HL-60/S4 treated with phorbol 12-myristate 13-acetate at 8.2 ng/mL for 4 days and 3 days (cell line): ENCODE results near the gene PEX16.

Source experiments
- in situ Hi-C: fragments of 300-500 bp; cut with MboI; formaldehyde crosslinking; loops from 2 replicates; pipeline ENCODE4 v1.15.0; 2022; ENCODE audit warnings: low sequenced_read_pairs

Gene PEX16

DNA sequence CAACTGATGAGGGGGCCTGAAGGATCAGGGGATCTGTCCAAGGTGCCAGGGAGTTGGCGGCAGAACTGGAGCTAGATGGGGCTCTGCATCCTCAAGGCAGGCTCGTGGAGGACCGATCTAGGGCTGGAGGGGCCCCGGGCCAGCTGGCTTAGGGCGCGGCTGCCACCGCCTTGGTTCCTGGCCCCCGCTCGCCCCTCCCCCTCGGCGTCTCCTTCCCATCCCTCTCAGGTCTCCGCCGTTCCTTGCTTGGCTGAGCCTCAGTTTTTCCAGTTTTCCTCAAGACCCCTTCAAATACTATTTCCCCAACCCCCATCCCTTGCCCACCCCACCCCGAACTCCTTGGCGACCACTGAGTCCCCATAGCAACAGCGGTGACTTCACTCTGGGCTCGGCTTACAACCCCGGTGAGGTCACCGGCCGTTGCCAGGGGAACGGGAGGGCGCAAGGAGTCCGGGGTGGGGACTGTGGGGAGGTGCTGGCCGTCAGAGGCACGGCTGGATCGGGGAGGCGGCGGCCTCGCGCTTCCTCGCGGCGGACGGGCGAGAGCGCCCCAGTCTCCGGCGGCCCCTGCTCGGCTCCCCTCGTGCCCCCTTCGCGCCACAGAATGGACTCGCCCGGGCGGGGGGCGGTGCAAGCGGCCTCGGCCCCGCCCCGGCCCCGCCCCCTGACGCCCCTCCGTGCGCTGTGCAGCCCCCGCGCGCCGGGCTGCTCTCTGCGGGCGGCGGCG is 18.1 kb downstream of the PEX16 start:
- in situ Hi-C loops, result no loop called here

DNA sequence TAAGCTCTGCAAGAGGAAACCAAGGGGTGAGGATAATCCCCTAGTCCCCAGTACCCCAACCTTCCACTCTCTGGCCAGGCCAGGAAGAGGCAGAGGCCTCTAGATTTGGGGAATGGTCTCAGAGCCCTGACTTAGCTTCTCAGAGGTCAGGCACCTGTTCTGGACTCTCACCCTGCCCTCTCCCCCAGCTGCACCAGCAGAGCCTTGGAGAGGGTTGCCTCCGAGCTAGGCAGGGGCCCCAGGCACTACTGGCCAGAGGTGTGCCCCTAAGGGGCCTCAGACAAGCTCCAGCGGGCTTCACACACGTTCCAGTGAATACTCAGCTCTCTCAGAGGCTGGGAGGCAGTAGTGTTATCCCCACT is 18.6 kb downstream of the PEX16 start:
- in situ Hi-C loops, result no loop called here

DNA sequence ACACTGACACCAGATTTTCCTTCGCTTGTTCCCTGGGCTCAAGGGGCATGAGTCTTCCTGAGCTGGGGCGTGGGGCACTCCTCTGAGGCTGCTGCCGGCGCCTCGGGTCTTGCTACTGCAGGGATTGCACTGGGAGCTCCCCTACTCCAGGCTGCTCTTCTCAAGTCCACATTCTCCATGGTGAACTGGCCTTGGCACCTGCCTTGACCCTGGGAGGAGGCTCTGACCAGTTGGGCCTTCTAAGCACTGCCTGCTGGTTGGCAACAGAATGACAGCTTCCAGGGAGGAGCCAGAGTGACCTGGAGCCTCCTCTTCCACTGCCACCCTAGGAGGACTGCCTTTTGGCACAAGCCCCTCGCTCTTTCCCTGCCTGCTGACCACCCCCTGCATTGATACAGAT is 20.1 kb downstream of the PEX16 start:
- in situ Hi-C loops, result no loop called here

DNA sequence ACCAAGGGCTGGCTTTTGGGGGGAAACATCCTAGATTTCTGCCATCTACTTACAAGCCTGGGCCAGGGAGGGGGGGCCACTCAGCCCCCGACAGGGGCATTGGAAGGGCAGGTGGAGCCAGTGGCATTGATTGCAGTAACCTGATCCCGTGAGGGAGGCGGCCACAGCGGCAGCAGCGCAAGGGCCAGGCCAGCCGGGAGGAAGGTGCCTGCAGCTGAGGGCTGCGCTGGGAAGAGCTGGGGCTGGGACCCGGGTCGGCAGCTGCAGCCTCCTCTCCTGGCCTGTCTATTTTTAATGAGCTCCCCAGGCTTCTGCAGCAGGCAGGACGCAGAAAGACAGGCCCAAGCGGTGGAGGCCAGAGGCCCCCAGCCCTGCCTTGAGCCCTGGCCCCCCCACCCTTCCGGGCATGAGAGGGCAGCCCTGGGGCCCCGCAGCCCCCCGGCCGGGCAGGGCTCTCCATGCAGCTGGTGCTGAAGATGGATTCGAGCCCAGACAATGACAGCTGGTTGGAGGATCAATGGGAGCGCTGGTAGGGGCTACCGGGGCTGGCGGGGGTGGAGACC is 21.2 kb downstream of the PEX16 start:
- in situ Hi-C loops, result no loop called here

DNA sequence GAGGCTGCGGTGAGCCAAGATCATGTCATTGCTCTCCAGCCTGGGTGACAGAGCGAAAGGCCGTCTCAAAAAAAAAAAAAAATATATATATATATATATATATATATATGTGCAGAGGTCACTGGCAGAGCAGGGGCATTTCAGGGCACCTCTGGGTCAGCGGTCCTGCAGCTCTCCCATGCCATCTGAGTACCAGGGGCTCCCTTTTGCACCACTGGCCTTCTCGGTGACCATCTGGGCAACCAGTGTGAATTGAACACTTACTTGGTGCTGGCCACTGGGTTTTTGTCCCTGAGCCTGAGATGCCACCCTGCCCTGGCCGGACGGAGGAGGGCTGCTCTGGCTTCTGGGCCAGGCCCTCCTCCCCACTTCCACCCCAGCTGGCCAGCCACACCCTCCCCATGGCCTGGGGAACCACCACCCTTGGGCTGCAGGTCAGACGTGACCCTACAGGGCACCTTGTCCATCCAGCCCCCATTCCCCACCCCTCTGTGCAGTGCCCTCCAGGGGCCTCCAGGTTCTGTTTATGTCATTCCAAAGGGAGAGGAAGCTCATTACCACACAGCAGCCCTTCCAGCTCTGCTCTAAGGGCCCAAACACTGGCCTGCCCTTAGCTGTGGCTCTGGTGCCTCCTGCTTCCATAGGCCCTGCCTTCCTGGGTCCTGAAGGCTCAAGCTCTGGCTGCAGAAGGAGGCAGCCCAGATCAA is 22.0 kb downstream of the PEX16 start:
- in situ Hi-C loops, result no loop called here

DNA sequence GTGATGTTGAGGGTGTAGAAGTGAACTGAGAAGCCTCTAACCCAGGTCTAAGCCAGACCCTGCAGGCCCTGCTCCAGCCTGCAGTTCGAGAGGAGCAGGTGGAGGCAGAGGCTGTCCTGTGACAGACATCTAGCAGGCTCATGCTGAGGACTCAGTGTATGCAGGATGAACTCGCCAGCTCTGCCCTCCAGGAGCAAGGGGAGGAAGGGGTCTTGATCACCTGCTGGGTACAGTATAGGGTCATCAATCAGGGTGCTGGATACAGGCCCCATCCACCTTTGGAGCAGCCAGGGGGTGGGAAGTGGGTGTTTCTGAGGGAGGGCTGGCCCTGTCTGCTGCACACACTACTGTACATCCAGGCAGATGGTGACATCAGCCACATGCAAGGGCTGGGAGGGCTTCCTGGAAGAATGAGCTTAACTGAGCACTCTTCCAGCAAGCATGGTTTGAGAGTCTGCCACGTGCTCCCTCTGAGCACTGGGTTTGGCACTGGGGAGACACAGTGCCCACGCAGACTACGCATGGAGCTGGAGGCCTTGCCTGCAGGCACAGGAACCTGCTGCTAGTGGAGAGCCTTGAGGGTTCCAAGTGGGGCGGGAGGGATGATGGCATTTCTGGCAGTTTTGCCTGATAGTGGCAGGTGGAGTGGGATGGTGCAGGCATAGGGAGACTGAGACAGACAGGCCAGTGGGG is 23.0 kb downstream of the PEX16 start:
- in situ Hi-C loops, result no loop called here

DNA sequence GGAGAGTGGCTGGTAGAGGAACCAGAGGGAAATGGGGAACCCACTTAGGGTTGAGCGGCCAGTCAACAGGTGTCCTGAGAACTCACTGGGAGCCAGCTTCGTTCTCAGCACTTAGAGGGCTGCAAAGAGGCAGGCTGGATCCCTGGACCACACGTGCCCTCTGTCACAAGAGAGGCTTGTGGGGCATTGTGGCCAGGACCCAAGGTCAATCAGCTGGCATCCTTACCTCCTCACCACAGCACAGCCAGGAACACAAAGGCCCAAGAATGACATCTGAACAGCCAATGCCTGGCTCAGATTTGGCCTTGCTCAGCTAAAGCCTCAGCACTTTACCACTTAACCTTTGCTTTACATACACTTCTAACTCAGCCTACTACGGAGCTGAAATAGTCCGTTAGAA is 24.8 kb downstream of the PEX16 start:
- in situ Hi-C loops, result no loop called here

DNA sequence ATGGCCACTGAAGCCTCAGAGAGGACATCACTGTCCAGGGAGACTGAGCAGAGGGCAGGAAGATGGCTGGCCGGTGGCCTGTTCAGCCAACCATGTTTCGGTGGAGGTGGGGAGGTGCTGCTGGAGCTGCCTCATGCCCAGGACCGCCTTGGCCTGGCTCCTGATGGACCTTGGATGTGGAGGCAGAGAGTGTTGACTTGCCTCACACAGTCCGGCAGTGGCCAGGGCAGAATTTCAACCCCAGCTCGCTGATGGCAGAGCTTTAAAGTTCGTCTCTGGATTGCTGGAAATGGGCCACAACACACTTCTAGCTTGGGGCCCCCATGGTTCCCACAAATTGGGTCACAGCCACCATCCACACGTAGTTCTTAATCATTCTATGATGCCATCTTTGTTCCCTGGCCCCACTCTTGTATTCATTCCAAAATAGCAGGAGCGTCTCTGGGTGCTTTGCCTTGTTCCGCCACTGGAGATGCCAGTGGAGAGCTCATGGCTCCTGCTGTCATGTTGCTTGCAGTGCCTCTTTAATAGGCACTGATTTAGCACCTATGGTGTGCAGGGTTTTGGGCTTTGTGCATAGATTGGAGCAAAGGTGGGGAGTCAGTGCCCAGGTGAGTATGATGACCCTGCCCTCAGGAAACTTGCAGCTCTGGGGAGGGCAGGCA is 26.7 kb downstream of the PEX16 start:
- in situ Hi-C loops, result no loop called here

DNA sequence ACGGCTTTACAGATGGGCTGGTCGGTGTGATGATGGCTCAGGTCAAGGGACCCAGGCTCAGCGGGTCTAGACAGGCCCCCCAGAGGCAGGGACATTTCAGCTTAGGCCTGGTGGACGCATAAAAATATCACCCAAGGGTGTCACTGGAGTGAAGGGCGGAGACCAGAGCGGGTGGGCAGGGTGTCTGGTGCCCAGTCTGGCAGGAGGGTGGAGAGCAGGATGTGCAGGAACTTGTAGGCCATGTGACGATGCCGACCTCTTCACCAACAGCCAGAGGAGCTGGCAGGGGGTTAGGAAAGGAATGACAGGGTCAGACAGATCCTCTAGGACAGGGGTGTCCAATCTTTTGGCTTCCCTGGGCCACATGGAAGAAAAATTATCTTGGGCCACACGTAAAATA is 27.7 kb downstream of the PEX16 start:
- in situ Hi-C loops, result no loop called here

DNA sequence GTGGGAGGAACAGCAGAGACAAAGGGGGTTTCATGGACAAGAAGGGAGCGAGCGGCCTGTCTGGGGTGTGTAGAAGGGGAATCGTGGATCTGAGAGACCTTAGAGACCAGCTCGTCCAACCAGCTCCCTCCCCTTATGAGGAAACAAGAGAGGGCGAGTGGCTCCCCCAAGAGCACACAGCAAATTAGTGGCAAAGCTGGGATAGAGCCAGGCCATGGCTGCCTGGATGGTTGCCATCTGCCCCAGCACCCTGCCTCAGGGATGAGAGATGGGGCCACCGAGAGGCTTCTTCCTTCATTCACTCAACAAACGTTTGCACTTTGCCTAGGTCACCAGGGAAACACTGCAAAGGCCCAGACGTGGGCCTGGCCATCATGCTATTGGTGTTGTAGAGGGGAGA is 28.1 kb downstream of the PEX16 start:
- in situ Hi-C loops, result no loop called here

DNA sequence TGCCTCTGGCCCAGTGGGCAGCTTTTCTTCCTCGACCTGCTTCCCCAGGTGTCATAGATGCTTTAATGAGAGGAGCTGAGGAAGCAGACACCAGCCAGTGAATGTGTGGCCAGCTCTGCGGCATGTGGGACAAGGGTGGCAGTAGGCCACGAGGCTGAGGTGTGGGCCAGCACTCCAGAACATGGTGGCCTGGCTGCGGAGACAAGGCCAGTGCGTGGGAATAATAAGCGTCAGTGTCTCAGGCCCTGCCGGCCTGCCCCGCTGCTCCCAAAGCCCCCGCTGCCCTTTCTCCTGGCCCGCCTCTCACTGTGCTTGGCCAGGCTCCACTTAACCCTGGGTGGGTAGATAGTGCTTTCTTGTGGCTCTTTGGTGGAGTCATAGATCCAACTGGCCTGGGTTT is 30.1 kb downstream of the PEX16 start:
- in situ Hi-C loops, result no loop called here

DNA sequence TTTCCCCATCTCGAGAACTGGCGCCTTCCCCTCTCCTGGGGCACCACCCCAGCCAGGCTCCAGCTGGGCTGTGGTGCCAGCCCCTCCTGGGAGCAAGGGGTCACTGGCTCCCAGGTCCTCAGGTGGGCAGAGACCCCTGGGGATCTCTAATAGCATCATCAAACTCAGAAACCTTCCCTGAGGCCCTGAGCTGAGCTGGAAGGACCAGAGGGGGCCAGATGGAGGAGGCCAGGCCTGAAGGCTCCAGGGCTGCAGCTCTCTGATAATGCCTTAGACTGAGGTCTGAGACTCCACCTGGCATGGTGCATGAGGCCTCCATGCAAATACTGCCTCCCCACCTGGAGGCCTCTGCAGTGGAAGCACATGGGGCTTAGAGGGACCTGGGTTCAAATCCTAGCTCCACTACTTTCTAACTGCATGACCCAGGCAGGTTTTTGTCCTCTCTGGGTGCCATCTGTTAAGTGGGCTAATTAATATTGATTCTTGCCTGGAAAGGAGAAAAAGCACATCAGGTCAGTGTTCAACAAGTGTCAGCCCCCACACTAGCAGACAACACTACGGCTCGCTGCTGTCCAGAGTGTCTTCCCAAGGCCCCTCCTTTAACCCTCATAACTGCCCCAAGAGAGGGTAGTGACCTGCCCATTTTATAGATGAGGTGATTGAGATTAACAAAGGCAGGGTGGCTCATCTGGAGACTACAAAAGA is 30.7 kb downstream of the PEX16 start:
- in situ Hi-C loops, result no loop called here

DNA sequence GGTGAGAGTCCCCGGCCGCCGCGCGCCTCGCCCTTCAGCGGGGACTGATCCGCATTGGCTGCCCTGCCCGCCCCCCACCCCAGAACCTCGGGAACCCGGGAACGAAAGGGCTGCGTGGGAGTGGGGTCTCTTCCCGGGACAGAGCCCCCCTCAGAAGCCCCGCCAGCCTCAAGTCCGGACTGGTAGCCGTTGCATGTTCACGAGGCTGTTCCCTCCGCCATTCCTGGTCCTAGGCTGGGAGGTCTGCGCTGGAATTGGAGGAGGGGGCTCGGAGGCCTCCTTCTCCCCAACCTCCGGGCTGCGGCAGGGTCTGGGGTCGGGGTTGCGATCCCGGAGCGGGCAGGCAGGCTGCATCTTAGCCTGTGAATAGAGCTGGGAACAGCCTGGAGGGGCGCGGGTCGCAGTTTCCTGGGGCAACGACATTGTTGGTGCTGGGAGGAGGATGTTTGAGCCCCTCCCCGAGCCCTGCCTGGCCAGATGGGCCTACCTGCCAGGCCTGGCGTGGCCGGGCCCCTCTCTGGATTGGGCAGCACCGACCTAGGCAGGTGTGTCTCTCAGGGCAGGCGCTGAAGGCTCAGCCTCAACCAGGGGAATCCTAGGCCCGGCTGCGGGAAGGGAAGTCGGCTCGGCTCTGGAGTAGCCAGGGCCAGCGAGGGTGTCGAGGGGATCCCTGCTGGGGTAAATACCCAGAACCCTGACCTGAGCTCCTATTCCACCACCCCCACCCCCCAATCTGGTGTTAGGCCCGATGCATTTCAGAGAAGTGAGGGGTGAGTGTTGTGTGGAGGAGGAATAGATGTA is 31.6 kb downstream of the PEX16 start:
- in situ Hi-C loops, result no loop called here

DNA sequence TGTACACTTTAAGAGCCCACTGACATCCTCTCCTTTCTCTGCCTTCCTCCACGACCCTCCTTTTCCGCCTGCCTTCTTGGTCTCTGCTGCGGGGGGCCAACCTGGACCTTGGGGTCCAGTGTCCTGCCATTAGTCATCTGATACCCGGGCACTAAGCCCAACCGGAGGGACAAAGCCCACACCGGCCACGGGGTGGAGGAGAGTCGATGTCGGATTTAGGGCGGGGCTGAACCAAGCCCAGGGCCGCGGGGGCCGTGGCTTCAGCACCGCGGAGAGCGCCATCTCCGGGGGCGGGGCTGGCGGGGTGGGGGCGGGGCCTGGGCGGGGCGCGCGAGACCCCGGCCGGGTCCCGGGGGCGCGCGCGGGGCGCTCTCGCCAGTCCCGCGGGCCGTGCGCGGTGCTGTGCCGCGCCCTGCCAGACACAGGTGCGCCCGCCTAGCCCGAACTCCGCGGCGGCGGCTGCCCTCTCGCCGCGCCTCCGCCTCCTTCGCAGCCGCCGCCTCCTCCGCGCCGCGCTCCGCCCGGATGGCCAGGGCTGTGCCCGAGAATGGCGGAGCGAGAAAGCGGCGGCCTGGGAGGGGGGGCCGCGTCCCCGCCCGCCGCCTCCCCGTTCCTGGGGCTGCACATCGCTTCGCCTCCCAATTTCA is 32.3 kb downstream of the PEX16 start, which contains the start of gene MAPK8IP1:
MAPK8IP1 (plus strand) TSS at position 378 of the 647 bp plus-strand sequence; CDS start at position 548, 170 bp downstream.
- in situ Hi-C loops, result no loop called here

DNA sequence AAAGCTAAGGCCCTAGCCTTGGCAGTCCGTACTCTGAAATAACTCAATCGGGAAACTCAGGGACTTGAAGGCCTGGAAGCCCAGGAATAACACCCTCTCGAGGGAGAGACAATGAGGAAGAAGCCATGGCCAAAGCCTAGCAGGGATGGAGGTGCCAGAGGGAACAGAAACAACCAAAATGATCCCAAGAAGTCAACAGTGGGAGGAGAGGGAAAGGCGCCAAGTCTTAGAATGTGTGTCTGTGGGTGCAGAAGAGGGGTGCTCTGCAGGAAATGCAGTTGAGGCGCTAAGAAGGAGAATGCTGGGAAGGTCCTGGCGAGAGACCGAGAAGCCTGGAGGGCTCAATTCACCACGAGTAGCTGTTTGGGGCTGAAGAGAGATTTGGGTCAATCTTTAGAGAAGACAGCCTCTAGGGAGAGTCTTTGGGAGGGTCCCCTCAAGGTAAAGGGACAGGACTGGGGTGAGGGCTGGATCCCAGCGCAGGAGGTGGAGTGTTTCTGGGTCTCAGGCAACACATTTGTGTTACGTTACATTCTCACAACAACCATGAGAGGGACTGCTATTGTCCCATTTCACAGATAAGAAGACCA is 33.0 kb downstream of the PEX16 start:
- in situ Hi-C loops, result no loop called here

DNA sequence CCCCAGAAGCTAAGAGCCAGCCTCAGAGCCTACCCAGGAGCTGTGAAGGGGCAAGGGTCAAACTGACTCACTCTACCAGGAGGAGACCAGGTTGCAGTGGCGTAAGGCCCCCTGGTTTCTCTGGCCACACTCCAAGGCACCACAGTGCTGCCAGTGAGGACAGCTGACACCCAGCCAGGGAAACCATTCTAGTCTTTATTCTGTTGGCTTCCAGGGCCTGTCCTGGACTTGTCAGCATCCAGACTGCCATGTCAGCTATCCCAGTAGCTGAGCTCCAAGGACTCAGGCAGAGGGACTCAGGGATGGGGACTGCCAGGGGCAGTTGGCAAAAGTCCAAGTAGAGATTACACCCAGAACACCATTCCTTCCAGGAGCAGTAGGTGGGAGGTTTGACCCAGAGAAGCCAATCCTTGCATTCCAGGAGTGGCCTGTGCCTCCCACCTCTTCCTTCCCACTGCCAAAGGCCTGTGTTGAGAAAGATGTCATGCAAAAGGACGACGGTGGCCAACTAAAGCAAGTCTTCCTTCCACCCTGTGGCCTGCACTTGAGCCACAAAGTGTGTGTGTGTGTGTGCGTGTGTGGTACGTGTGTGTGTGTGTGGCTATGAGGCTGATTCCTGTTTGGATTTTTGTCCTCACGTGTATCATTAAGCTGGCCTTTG is 35.8 kb downstream of the PEX16 start:
- in situ Hi-C loops, result no loop called here

DNA sequence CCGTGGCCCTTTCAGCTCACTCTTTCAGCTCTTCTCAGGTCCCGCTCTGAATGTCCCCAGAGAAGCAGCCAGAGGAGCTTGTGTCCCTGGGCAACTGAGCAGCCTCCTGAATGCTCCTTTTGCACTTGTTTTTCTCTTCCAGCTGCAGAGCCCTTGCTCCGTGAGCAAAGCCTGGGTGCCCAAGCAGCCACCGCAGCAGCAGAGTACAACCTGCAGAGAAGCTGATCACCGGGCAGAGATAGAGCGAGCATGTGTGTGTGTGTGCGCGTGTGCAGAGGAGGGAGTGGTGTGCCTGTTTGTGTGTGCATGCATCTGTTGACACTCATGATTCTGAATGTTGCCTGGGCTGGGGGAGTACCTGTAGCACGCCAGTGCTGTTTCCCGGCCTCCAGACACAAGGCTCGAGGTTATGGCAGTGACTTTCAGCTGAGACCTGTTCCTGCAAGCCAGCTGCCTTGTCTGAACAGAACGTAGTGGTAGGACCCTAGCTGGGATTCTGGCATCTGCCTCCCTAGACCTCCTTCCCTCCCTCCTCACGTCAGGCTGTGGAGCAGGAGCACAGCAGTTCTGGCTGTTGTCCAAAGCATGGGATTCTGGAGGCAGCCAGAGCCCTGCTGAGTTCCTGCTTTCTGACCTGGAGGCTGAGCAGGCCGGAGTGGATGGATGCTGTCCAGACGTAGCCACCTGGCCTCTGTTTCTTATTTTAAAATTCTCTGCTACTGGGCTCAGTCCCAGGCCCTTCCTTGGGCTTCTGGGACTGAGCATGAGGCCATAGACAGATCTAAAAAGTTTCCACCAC is 36.7 kb downstream of the PEX16 start:
- in situ Hi-C loops, result no loop called here
